ENCODE results near the gene NFKB2. TPM values are rescaled to one million over a fixed set of nuclear protein-coding genes. Genes with fewer than 3 reads are reported as not detected.

The NFKB2 gene
- total and polyA plus RNA-seq, 2 experiments from 2014 or later: 10.8 to 29.8 TPM

DNA sequence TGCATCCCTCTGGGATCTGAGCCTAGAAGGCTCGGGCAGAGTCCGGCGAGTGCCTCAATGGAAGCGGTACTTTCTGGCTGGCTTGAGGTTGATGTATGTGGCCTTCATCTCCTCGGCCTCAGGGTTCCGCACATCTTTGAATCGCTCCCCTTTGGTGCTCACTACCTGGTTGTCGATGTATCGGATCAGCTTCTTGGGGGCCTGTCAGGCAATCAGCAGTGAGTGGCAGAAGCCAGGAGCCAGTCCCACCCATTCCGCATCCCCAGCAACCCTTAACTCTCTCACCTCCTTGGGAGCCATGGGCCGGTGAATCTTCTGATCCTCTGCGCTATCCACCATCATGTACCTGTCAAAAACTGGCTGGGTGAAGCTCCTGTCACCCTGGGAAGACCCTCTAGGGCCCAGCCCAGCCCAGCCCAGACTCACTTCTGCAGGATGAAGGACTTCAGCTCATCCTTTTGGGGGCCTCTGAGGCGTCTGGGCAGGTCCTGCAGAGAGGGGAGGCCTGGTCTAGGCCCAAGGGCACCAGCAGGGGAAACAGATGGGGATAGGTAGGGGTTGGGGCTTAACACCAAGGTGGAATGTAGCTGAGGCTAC is 28.0 kb downstream of the NFKB2 start:
- Histone ChIP-seq H3K27me3 (no peaks in the 10 kb centered on the region), H3K4me3 (no peak overlapping the region), H3K27ac (no peak overlapping the region), H3K36me3 (peaks cover 7% of the 10 kb centered on the region), H3K4me1 (ENCODE audit: low read depth) (peaks cover 19% of the 10 kb centered on the region), H3K9me3 (ENCODE audit: low read depth) (no peaks in the 10 kb centered on the region)
- DNase-seq (ENCODE audit: low read depth in 1 of 2, low spot score in 1 of 2): no peak
- TF ChIP-seq, protein P1, sequence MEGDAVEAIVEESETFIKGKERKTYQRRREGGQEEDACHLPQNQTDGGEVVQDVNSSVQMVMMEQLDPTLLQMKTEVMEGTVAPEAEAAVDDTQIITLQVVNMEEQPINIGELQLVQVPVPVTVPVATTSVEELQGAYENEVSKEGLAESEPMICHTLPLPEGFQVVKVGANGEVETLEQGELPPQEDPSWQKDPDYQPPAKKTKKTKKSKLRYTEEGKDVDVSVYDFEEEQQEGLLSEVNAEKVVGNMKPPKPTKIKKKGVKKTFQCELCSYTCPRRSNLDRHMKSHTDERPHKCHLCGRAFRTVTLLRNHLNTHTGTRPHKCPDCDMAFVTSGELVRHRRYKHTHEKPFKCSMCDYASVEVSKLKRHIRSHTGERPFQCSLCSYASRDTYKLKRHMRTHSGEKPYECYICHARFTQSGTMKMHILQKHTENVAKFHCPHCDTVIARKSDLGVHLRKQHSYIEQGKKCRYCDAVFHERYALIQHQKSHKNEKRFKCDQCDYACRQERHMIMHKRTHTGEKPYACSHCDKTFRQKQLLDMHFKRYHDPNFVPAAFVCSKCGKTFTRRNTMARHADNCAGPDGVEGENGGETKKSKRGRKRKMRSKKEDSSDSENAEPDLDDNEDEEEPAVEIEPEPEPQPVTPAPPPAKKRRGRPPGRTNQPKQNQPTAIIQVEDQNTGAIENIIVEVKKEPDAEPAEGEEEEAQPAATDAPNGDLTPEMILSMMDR (IDR thresholded peaks at IDR 0.05; ENCODE audit: low read depth, low read length): no peak

DNA sequence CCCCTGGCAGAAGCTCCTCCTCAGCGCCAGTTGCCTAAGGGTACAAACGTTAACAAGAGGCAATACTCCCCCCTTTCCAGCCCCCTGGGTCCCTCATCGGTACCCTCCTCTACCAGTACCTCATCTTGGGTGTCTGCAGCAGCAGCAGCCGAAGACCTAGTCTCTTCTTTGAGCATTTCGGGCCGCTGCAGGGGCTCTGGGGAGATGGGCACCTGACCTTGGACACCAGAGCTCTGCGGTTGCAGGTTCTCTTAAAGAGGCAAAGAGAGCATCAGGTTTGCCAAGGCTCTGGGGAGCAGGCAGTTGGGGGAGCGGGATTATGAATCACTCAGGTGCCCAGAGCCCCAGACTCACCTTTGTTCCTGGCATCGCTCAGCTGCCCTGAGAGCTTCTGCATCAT is 28.6 kb downstream of the NFKB2 start:
- Histone ChIP-seq H3K4me1 (ENCODE audit: low read depth) (peaks cover 15% of the 10 kb centered on the region), H3K27me3 (no peaks in the 10 kb centered on the region), H3K4me3 (no peak overlapping the region), H3K27ac (no peak overlapping the region), H3K9me3 (ENCODE audit: low read depth) (no peaks in the 10 kb centered on the region), H3K36me3 (peaks cover 7% of the 10 kb centered on the region)
- TF ChIP-seq, protein P1 (IDR thresholded peaks at IDR 0.05; ENCODE audit: low read depth, low read length): no peak
- DNase-seq (ENCODE audit: low read depth in 1 of 2, low spot score in 1 of 2): no peak

DNA sequence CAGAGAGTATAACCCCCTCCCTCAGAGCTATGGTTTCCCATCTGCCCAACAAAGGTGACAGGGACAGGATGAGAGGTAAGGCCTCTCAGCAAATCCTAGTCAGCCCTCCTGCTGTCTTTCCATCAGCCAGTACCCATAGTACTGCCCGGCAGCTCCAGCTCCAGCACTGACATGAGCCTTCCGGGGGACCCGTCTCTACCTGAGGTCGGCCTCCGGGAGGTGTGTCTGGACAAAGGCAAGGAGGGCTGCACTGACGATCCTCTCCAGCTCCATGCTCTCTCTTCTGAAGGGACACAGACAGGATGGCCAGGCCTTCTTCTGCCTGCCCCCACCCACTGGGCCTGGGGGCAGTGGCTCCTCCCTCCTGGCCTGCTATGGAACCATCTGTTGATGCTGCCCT is 29.4 kb downstream of the NFKB2 start:
- Histone ChIP-seq H3K27ac (no peak overlapping the region), H3K9me3 (ENCODE audit: low read depth) (no peaks in the 10 kb centered on the region), H3K27me3 (no peaks in the 10 kb centered on the region), H3K36me3 (peaks cover 7% of the 10 kb centered on the region), H3K4me1 (ENCODE audit: low read depth) (peaks cover 10% of the 10 kb centered on the region), H3K4me3 (no peak overlapping the region)
- no peak for DNase-seq (ENCODE audit: low read depth in 1 of 2, low spot score in 1 of 2)
- TF ChIP-seq, protein P1 (IDR thresholded peaks at IDR 0.05; ENCODE audit: low read depth, low read length): no peak

DNA sequence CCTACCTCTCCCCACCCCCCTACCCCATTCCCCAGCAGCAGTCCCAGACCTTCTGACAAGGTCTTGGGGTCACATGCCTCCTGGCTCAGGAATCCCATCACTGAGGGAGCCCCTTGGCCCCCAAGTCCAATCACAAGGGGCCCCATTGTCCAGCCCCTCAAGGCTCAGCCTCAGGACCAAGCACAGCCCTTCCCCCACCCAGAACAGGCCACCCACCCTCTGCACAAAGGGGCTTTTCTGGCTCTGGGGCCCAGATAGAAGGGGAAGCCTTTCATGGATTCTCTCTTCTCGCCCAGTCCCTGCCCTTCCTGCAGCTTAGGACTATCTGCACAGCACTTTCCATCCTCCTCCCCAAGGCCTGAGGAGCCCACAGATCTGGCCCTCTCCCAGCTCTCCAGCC is 29.9 kb downstream of the NFKB2 start:
- H3K4me3 ChIP-seq: no peak overlapping the region
- DNase-seq (ENCODE audit: low read depth in 1 of 2, low spot score in 1 of 2): no peak
- no peaks in the 10 kb centered on the region for H3K9me3 ChIP-seq (ENCODE audit: low read depth)
- no peaks in the 10 kb centered on the region for H3K27me3 ChIP-seq
- H3K4me1 ChIP-seq (ENCODE audit: low read depth): peaks cover 7% of the 10 kb centered on the region
- TF ChIP-seq, protein P1 (IDR thresholded peaks at IDR 0.05; ENCODE audit: low read depth, low read length): no peak
- no peak overlapping the region for H3K27ac ChIP-seq
- H3K36me3 ChIP-seq: peaks cover 7% of the 10 kb centered on the region

DNA sequence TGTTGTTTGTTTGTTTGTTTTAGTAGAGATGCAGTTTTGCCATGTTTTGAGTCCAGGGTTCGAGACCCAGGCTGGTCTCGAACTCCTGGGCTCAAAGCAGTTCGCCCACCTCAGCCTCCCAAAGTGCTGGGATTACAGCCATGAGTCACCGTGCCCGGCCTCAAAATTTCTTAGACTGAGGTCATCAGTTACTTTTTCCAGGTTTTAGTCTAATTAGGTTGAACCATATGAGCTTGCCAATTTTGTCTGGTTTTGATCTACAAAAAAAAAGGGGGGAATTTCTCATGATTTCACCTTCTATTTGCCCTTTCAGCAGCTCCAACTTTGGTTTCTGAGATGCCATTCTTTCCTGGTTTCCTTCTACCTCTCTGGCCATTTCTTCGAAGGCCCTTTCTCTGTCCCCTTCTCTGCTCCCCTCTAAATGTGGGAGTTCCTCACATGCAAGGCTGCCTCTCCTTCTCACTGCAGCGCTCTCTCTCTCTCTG is 31.3 kb downstream of the NFKB2 start:
- peaks cover 7% of the 10 kb centered on the region for H3K4me1 ChIP-seq (ENCODE audit: low read depth)
- H3K36me3 ChIP-seq: peaks cover 7% of the 10 kb centered on the region
- no peaks in the 10 kb centered on the region for H3K27me3 ChIP-seq
- DNase-seq (ENCODE audit: low read depth in 1 of 2, low spot score in 1 of 2): no peak
- TF ChIP-seq, protein P1 (IDR thresholded peaks at IDR 0.05; ENCODE audit: low read depth, low read length): no peak
- H3K27ac ChIP-seq: no peak overlapping the region
- H3K9me3 ChIP-seq (ENCODE audit: low read depth): no peaks in the 10 kb centered on the region
- no peak overlapping the region for H3K4me3 ChIP-seq
